Mesothelial cell of epicardium (in vitro differentiated cells): ENCODE data around the gene ZNF664. TPM values are rescaled to one million over a fixed set of nuclear protein-coding genes. Genes with fewer than 3 reads are reported as not detected.

ENCODE experiments used
- DNase-seq, 2 experiments: peaks; one replicate each; pipeline ENCODE4 v3.0.0; 2021; ENCODE audit warnings: low spot score in 2 of 2; ENCODE audit not compliant: unreplicated experiment in 2 of 2
- H3K27ac Mint-ChIP-seq: 2 replicates; pipeline ENCODE4 v1.8.0; 2021; ENCODE audit warnings: mixed read lengths
- H3K27me3 Mint-ChIP-seq: 2 replicates; pipeline ENCODE4 v1.8.0; 2021; ENCODE audit warnings: low read depth, mixed read lengths
- H3K36me3 Mint-ChIP-seq: 2 replicates; pipeline ENCODE4 v1.8.0; 2021; ENCODE audit warnings: mixed read lengths
- H3K4me1 Mint-ChIP-seq: 2 replicates; pipeline ENCODE4 v1.8.0; 2021; ENCODE audit warnings: mixed read lengths
- H3K4me3 Mint-ChIP-seq: 2 replicates; pipeline ENCODE4 v1.8.0; 2021; ENCODE audit warnings: mild to moderate bottlenecking, moderate library complexity, mixed read lengths
- H3K9me3 Mint-ChIP-seq: 2 replicates; pipeline ENCODE4 v1.8.0; 2021; ENCODE audit warnings: mixed read lengths
- total RNA-seq: library from RNA; stranded (reverse); gene quantifications from 3 replicates; pipeline ENCODE4 v1.2.1, GENCODE V29; 2021
- TF ChIP-seq, protein P1 (sequence below): fragments of 200-600 bp; sonication (generic); IDR thresholded peaks from one replicate; pipeline ENCODE4 v1.5.0; 2021; ENCODE audit warnings: antibody characterized with exemption; ENCODE audit not compliant: unreplicated experiment

The ZNF664 gene
- total RNA-seq, 1 donor from 2014 or later, result 112 TPM

DNA sequence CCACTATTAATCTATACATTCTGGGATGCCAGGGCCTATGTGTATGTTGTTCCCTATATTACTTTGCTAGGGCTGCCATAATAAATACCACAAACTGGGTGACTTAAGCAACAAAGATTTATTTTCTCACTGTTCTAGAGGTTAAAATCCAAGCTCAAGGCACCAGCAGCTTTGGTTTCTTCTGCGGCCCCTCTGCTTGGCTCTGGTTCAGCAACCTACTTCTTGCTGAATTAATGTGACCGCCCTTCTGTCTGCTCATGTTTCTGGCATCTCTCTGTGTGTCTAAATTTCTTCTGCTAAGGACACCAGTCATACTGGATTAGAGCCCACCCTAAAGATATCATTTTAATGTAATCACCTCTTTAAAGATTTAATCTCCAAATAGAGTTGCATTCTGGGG, 84.7 kb downstream of the ZNF664 start:
- TF ChIP-seq, protein P1, sequence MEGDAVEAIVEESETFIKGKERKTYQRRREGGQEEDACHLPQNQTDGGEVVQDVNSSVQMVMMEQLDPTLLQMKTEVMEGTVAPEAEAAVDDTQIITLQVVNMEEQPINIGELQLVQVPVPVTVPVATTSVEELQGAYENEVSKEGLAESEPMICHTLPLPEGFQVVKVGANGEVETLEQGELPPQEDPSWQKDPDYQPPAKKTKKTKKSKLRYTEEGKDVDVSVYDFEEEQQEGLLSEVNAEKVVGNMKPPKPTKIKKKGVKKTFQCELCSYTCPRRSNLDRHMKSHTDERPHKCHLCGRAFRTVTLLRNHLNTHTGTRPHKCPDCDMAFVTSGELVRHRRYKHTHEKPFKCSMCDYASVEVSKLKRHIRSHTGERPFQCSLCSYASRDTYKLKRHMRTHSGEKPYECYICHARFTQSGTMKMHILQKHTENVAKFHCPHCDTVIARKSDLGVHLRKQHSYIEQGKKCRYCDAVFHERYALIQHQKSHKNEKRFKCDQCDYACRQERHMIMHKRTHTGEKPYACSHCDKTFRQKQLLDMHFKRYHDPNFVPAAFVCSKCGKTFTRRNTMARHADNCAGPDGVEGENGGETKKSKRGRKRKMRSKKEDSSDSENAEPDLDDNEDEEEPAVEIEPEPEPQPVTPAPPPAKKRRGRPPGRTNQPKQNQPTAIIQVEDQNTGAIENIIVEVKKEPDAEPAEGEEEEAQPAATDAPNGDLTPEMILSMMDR, result no peak
- no peak for DNase-seq
- peaks cover 10% of the 10 kb centered on the region for H3K9me3 Mint-ChIP-seq
- H3K27me3 Mint-ChIP-seq, result no peaks in the 10 kb centered on the region
- no peaks in the 10 kb centered on the region for H3K36me3 Mint-ChIP-seq
- no peak overlapping the region for H3K4me3 Mint-ChIP-seq
- peak overlapping the region; percentile 39 for H3K27ac Mint-ChIP-seq
- H3K4me1 Mint-ChIP-seq, result peaks cover 27% of the 10 kb centered on the region

DNA sequence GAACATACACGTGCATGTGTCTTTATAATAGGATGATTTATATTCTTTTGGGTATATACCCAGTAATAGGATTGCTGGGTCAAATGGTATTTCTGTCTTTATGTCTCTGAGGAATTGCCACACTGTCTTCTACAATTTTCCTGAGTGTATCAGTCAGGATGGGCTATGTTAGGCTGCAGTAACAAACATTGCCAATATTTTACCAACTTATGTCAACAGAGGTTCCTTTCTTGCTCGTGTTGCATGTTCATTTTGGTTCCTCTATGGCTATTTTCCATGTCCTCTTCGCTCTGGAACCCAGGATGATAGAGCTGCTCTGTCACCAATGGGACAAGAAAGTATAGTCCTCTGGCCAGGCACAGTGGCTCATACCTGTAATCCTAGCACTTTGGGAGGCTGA, 86.7 kb downstream of the ZNF664 start:
- peaks cover 10% of the 10 kb centered on the region for H3K9me3 Mint-ChIP-seq
- H3K4me3 Mint-ChIP-seq, result no peak overlapping the region
- TF ChIP-seq, protein P1, result no peak
- H3K36me3 Mint-ChIP-seq, result no peaks in the 10 kb centered on the region
- H3K4me1 Mint-ChIP-seq, result peaks cover 17% of the 10 kb centered on the region
- no peaks in the 10 kb centered on the region for H3K27me3 Mint-ChIP-seq
- no peak for DNase-seq
- H3K27ac Mint-ChIP-seq, result no peak overlapping the region

Other genes starting within 250 kb of the ZNF664 start
- gene DNAH10, start 210.9 kb upstream of the ZNF664 start, total RNA-seq, result 2.0 to 2.7 TPM (median 2.5 TPM) in 3 replicates
- 51.9 to 55.1 TPM (median 52.4 TPM) in 3 replicates for gene CCDC92, start 384 bp upstream of the ZNF664 start, total RNA-seq